H1 (cell line): ENCODE measurements around the gene UGT1A8. TPM values are rescaled to one million over a fixed set of nuclear protein-coding genes. Genes with fewer than 3 reads are reported as not detected.

ENCODE experiments used
- CBX5 ChIP-seq: fragments of 300-800, 300-1000 bp; sonication (generic); IDR thresholded peaks from 2 replicates; pipeline ENCODE4 v1.7.1; 2016; ENCODE audit warnings: antibody characterized with exemption, low read length, low read depth
- polyA plus RNA-seq, 7 experiments: library from polyadenylated mRNA; depleted of rRNA in 3 of 7; stranded (reverse) in 5 of 7; unstranded in 2 of 7; fragments of >200 nt in 5 of 7; fragments of 200-250 nt in 2 of 7; gene quantifications; 1 replicate in 5 of 7; 2 replicates in 1 of 7; 4 replicates in 1 of 7; pipeline versions ENCODE4 v1.2.1 to v1.2.3, GENCODE V29; 2011 to 2013; ENCODE audit warnings: missing spikeins in 2 of 7, mixed read lengths in 2 of 7
- total RNA-seq: library from RNA; stranded (reverse); fragmentation: NEBNext Ultra II Directional; extraction: Animal tissue kit (Norgen Biotek cat#: 25700); gene quantifications from 2 replicates; pipeline ENCODE4 v1.2.1, GENCODE V29; 2021

The UGT1A8 gene
- total and polyA plus RNA-seq, 2 of the 8 experiments (the other 6 are each of a cell fraction or from before 2014, with no cell fraction given) = not detected

DNA sequence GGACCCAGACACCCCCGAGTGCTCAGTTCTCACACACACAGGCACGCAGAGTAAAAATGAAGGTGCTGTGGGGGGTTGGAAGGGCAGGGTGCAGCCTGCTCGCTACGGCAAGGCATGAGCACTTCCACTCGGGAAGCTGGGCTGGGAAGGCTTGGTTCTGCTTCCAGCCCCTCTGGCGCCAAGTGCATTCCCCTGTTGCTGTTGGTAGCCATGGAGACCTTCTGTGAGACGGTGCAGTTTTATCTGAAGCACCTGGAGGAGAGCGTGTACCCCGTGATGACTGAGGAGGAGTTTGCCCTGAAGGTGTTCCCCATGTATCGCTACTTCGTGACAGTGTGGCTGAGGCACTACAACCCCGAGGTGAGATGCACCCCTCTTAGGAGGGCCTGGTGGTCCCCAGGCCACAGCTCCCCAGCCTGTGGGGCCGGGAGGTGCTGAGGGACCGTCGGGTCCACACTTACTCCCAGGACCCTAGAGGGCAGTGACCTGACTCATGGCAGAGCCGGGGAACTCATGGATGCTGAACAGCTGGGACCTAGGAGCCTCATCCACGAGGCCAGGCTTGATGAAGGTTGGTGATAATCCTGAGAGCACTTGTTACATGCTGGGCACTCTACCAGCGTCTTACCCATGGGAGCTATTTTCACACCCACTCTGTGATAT lies 176.2 kb downstream of the UGT1A8 start (continued):
- no peak for TF ChIP-seq CBX5
